ENCODE data around the gene JAZF1.

JAZF1 gene

DNA sequence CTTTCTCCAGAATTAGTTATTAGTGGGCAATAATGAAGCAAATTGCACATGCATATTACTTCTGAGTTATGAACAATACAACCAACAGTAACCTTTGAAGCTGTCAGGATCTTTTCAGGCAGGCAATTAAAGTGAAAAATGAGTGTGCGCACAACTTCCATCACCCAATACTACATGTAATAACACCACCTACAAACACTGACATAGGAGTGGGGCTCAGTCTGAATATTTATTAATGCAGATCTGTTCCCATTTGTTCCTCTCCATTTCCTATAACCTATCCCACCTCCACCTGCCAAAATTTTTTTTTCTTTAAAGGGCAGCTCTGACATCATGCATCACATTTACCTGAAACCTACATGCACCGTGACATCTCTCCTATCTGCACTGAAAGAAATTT, 177.2 kb downstream of the JAZF1 start:
- FAIRE-seq (no peak), DNase-seq (ENCODE audit: insufficient read length, low spot score) (no peak)
- TF ChIP-seq, protein P1, sequence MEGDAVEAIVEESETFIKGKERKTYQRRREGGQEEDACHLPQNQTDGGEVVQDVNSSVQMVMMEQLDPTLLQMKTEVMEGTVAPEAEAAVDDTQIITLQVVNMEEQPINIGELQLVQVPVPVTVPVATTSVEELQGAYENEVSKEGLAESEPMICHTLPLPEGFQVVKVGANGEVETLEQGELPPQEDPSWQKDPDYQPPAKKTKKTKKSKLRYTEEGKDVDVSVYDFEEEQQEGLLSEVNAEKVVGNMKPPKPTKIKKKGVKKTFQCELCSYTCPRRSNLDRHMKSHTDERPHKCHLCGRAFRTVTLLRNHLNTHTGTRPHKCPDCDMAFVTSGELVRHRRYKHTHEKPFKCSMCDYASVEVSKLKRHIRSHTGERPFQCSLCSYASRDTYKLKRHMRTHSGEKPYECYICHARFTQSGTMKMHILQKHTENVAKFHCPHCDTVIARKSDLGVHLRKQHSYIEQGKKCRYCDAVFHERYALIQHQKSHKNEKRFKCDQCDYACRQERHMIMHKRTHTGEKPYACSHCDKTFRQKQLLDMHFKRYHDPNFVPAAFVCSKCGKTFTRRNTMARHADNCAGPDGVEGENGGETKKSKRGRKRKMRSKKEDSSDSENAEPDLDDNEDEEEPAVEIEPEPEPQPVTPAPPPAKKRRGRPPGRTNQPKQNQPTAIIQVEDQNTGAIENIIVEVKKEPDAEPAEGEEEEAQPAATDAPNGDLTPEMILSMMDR (IDR thresholded peaks at IDR 0.05; ENCODE audit: insufficient read depth, missing control alignments), result no peak

DNA sequence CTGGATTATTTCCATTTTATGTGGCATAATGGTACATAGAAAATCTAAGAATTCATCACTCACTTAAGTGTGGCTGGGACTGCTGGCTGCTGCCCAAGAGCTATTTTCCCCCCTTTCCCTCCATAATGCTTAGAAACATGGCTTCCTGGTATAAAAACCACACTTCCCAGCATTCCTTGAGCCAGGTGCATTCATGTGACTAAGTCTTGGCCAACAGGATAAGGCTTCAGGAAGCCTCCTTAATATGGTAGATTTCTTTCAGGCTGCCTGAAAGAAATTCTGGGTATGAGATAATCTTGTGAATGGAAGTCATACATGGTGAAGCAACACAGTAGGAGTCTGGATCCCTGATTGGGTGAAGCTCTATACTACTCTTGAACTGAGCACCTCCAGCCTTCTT, 178.0 kb downstream of the JAZF1 start:
- peak; percentile 66 for FAIRE-seq
- TF ChIP-seq, protein P1 (IDR thresholded peaks at IDR 0.05; ENCODE audit: insufficient read depth, missing control alignments), result no peak
- DNase-seq (ENCODE audit: insufficient read length, low spot score), result no peak

DNA sequence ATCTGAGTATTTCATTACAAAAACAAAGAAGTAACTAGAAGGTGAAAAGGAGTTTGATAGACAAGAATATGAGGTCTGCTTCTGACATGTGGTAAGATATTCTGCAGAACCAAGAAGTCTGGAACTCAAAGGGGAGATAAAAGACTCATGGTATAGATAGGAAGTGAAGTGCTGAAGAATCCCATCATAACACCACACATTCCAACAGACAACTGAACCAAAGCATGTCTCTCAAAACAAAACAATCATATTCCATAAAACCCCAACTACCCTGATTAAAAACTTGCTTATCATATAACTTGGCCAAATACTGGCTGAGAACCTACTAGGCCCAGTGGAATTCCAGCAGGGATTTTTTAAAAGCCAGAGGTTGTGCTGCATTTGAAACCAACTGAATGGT, 178.7 kb downstream of the JAZF1 start:
- no peak for DNase-seq (ENCODE audit: insufficient read length, low spot score)
- FAIRE-seq, result peak; percentile 91
- TF ChIP-seq, protein P1 (IDR thresholded peaks at IDR 0.05; ENCODE audit: insufficient read depth, missing control alignments), result no peak

DNA sequence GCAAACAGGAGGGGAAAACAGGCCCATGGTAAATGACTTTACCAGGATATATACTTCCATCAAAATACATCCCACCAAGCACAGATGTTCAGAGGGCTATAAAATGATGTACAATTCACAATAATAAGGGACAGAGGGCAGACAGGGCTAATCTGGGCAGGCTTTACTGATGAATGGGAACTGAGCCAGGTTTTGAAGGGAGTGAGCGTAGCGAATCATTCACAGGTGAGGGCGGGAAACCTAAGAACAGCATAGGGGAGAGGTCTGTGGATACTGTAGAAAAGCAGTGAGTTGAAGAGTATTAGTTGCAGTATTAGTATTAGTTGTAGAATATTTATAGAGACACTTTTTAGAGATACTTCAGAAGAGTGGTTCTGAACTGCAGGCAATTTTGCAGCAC, 180.8 kb downstream of the JAZF1 start:
- DNase-seq (ENCODE audit: insufficient read length, low spot score), result no peak
- FAIRE-seq, result no peak
- TF ChIP-seq, protein P1 (IDR thresholded peaks at IDR 0.05; ENCODE audit: insufficient read depth, missing control alignments), result no peak

DNA sequence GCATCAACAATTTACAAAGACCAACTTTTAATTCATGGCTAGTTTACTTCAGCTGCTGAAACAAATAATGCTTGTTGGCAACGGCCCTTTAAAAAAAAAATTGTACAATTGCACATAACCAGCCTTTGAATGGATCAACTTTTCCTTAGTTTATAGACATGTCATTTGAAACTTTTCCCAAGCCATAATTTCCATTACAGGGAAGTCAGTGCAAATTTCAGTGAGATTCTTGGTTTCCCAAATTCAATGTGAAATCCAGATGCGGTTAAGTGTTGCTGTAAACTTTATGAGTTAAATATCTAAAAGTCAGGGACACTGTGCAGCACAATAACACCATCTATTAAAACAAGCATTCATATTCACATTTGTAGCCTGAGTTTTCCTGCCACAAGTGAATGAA, 182.2 kb downstream of the JAZF1 start:
- FAIRE-seq (no peak), DNase-seq (ENCODE audit: insufficient read length, low spot score) (no peak)
- TF ChIP-seq, protein P1 (IDR thresholded peaks at IDR 0.05; ENCODE audit: insufficient read depth, missing control alignments), result no peak

DNA sequence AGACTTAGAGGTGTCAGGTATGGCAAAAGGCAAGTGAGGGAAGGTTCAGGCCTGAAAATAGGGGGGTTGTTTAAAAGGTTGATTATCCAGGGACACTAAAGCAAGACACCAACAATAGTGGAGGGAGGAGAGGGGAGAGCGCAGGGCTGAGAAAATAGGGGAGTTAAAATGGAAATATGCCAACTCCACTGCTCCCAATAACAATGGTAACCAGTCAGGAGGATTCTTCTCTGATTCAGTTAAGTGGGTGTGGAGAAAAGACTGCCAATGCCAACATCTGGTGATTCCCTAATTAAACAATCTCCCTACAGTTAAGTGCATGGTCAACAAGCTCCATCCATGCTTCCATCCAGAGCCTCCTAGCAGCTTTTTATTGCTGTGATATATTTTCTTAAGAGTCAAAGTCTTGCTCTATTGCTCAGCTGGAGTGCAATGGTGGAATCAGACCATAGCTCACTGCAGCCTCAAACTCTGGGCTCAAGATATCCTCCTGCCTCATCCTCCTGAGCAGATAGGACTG, 183.3 kb downstream of the JAZF1 start:
- TF ChIP-seq, protein P1 (IDR thresholded peaks at IDR 0.05; ENCODE audit: insufficient read depth, missing control alignments), result no peak
- DNase-seq (ENCODE audit: insufficient read length, low spot score) (no peak), FAIRE-seq (no peak)

DNA sequence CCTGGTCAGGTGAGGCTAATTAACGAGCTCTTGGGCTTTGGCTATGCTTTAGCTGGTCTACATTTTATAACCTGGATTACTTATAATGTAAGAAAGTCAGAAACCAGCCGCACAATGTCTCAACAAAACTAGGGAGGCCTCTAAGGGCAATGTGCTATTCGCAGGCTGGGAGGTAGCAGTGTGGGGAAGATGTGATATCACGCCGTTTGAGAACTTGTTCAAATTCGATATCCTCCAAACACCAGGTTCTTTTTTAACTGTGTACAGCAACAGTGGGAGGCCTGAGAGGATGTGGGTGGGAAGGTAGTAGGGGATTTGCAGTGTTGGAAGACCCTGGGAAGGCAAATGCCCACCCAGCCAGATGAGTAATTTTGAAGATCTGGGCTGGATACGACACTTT, 184.5 kb downstream of the JAZF1 start:
- TF ChIP-seq, protein P1 (IDR thresholded peaks at IDR 0.05; ENCODE audit: insufficient read depth, missing control alignments), result no peak
- FAIRE-seq, result no peak
- DNase-seq (ENCODE audit: insufficient read length, low spot score), result no peak
